ENCODE results near the gene FXN.

GRCh38 chr9:69030851-69031645 lies 4.5 kb upstream of the FXN start:
- TF ChIP-seq CTCF (IDR thresholded peaks at IDR 0.05; ENCODE audit: poor library complexity) (no peak), EZH2phosphoT487 (IDR thresholded peaks at IDR 0.05; ENCODE audit: low read depth, severe bottlenecking, unreplicated experiment) (no peak), EZH2 (IDR thresholded peaks at IDR 0.05; ENCODE audit: borderline replicate concordance) (no peak)

Measured in hepatocyte (in vitro differentiated cells).